Neuronal stem cell (in vitro differentiated cells): Measurements from ENCODE around the gene SIL1.

Experiments
- DNase-seq: peaks from one replicate; pipeline ENCODE4 v3.0.0-alpha.2; 2013; ENCODE audit warnings: low spot score
- H2AFZ ChIP-seq: one replicate; pipeline ENCODE4 v1.6.1; 2013; ENCODE audit warnings: mild to moderate bottlenecking, low read length, inconsistent platforms
- H2AK5ac ChIP-seq: 2 replicates; pipeline ENCODE4 v1.6.1; 2013; ENCODE audit warnings: low read depth, mild to moderate bottlenecking, inconsistent platforms, low read length, moderate library complexity, mixed read lengths
- H2BK120ac ChIP-seq: 2 replicates; pipeline ENCODE4 v1.6.1; 2013; ENCODE audit warnings: low read depth, mild to moderate bottlenecking, inconsistent platforms, low read length, moderate library complexity, mixed read lengths
- H2BK12ac ChIP-seq: one replicate; pipeline ENCODE4 v1.6.1; 2013; ENCODE audit warnings: low read length, inconsistent platforms
- H2BK15ac ChIP-seq: 2 replicates; pipeline ENCODE4 v1.6.1; 2013; ENCODE audit warnings: mild to moderate bottlenecking, low read length, inconsistent platforms, mixed read lengths
- H2BK5ac ChIP-seq: one replicate; pipeline ENCODE4 v1.6.1; 2013; ENCODE audit warnings: inconsistent platforms, mild to moderate bottlenecking, low read length, moderate library complexity
- H3K14ac ChIP-seq: one replicate; pipeline ENCODE4 v1.6.1; 2013; ENCODE audit warnings: low read length, inconsistent platforms
- H3K18ac ChIP-seq: 2 replicates; pipeline ENCODE4 v1.6.1; 2013; ENCODE audit warnings: low read length, inconsistent platforms
- H3K23ac ChIP-seq: 2 replicates; pipeline ENCODE4 v1.6.1; 2013; ENCODE audit warnings: low read depth, mild to moderate bottlenecking, mixed read lengths, low read length, inconsistent platforms; ENCODE audit not compliant: poor library complexity
- H3K27ac ChIP-seq: replicated peaks from 3 replicates; pipeline ENCODE4 v1.5.1; 2013; ENCODE audit warnings: low read length, inconsistent platforms
- H3K27me3 ChIP-seq, 3 experiments: 2 replicates each; pipeline ENCODE4 v1.6.1; 2013; ENCODE audit warnings: low read length in 3 of 3, mild to moderate bottlenecking in 2 of 3, inconsistent platforms in 1 of 3, low read depth in 1 of 3, mixed read lengths in 1 of 3, moderate library complexity in 1 of 3; ENCODE audit not compliant: control insufficient read depth in 3 of 3, insufficient read depth in 3 of 3
- H3K36me3 ChIP-seq, 2 donors: replicated peaks in 1 of 2; 2 replicates each; pipeline ENCODE4 v1.6.1; 2013; ENCODE audit warnings: low read length in 2 of 2; ENCODE audit not compliant: control insufficient read depth in 2 of 2, insufficient read depth in 2 of 2
- H3K4ac ChIP-seq: 2 replicates; pipeline ENCODE4 v1.6.1; 2013; ENCODE audit warnings: inconsistent platforms, mild to moderate bottlenecking, low read length, moderate library complexity
- H3K4me1 ChIP-seq, 2 donors: 1 replicate in 1 of 2; 2 replicates in 1 of 2; pipeline ENCODE4 v1.6.1; 2013; ENCODE audit warnings: low read length in 2 of 2, low read depth in 1 of 2; ENCODE audit not compliant: control insufficient read depth in 2 of 2, insufficient read depth in 1 of 2
- H3K4me2 ChIP-seq: one replicate; pipeline ENCODE4 v1.6.1; 2013; ENCODE audit warnings: mild to moderate bottlenecking, low read length, inconsistent platforms; ENCODE audit not compliant: insufficient read depth, poor library complexity, severe bottlenecking
- H3K4me3 ChIP-seq, 2 donors: 2 replicates each; pipeline ENCODE4 v1.5.1; 2013; ENCODE audit warnings: low read length in 2 of 2, mild to moderate bottlenecking in 2 of 2, inconsistent platforms in 1 of 2, moderate library complexity in 1 of 2
- H3K79me1 ChIP-seq: one replicate; pipeline ENCODE4 v1.6.1; 2013; ENCODE audit warnings: low read depth, mild to moderate bottlenecking, inconsistent platforms, low read length, moderate library complexity
- H3K9ac ChIP-seq: one replicate; pipeline ENCODE4 v1.6.1; 2013; ENCODE audit warnings: mild to moderate bottlenecking, low read depth, low read length, inconsistent platforms; ENCODE audit not compliant: poor library complexity
- H3K9me3 ChIP-seq, 2 donors: replicated peaks in 1 of 2; 2 replicates each; pipeline versions ENCODE3 to v1.6.1; 2013; ENCODE audit warnings: low read length in 2 of 2, mild to moderate bottlenecking in 2 of 2, inconsistent platforms in 1 of 2, low read depth in 1 of 2, mixed read lengths in 1 of 2, moderate library complexity in 1 of 2; ENCODE audit not compliant: control insufficient read depth in 2 of 2, insufficient read depth in 1 of 2
- H4K8ac ChIP-seq: one replicate; pipeline ENCODE4 v1.6.1; 2013; ENCODE audit warnings: low read depth, mild to moderate bottlenecking, inconsistent platforms, low read length, moderate library complexity
- H4K91ac ChIP-seq: one replicate; pipeline ENCODE4 v1.6.1; 2013; ENCODE audit warnings: low read length, low read depth, mild to moderate bottlenecking, inconsistent platforms; ENCODE audit not compliant: poor library complexity
- WGBS, 2 donors: extraction: QIAGEN DNeasy Blood & Tissue Kit; methylation state at CpG; one replicate each; pipeline ENCODE4 v1.1.7; 2013; ENCODE audit warnings: missing lambda C conversion rate in 2 of 2, mixed read lengths in 1 of 2; ENCODE audit not compliant: insufficient read length in 2 of 2, insufficient replicate concordance in 1 of 2; ENCODE audit errors: extremely low coverage in 2 of 2; 5-methylcytosine and 5-hydroxymethylcytosine counted together

The SIL1 gene

DNA sequence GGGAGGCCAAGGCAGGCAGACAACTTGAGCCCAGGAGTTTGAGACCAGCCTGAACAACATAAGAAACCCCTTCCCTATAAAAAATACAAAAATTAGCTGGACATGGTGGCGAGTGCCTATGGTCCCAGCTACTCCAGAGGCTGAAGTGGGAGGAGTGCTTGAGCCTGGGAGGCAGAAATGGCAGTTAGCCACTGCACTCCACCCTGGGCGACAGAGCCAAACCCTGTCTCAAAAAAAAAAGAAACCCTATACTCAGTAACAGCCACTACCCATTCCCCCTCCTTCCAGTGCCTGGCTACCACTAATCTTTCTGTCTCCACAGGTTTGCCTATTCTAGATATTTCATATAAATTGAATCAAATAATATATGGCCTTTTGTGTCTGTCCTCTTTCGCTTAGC lies 14.3 kb upstream of the SIL1 start:
- no peak overlapping the region for H2AK5ac ChIP-seq
- no peak overlapping the region for H3K4ac ChIP-seq
- H3K4me2 ChIP-seq, result no peak overlapping the region
- no peak overlapping the region for H4K8ac ChIP-seq
- no peak overlapping the region for H2BK15ac ChIP-seq
- no peak overlapping the region for H3K4me3 ChIP-seq
- no peak for DNase-seq
- H3K9me3 ChIP-seq, result no peaks in the 10 kb centered on the region
- H3K9ac ChIP-seq, result no peak overlapping the region
- H3K14ac ChIP-seq, result no peak overlapping the region
- H2BK12ac ChIP-seq, result no peak overlapping the region
- H3K36me3 ChIP-seq, result no peaks in the 10 kb centered on the region
- no peak overlapping the region for H3K27ac ChIP-seq
- no peaks in the 10 kb centered on the region for H3K79me1 ChIP-seq
- H3K4me1 ChIP-seq, result peaks cover 0 to 3% of the 10 kb centered on the region in 2 donors
- H2BK5ac ChIP-seq, result no peak overlapping the region
- no peaks in the 10 kb centered on the region for H3K27me3 ChIP-seq
- no peak overlapping the region for H2BK120ac ChIP-seq
- no peak overlapping the region for H3K23ac ChIP-seq
- no peak overlapping the region for H2AFZ ChIP-seq
- no peak overlapping the region for H4K91ac ChIP-seq
- no peak overlapping the region for H3K18ac ChIP-seq
- WGBS, 2 donors, result no CpG with 5 or more reads among the region's 3 CpGs

DNA sequence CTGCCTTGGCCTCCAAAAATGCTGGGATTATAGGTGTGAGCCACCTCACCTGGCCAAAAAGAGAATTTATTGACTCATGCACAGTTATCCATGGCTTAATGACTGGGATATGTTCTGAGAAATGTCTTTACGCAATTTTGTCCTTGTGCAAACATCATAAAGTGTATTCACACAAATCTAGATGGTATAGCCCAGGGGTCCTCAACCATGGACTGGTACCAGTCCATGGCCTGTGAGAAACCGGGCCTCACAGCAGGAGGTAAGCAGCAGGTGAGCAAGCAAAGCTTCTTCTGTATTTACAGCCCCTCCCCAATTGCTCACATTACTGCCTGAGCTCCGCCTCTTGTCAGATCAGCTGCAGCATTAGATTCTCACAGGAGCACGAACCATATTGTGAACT lies 12.4 kb upstream of the SIL1 start:
- Histone ChIP-seq H3K27ac (no peak overlapping the region), H3K4me2 (no peak overlapping the region), H3K4ac (no peak overlapping the region)

DNA sequence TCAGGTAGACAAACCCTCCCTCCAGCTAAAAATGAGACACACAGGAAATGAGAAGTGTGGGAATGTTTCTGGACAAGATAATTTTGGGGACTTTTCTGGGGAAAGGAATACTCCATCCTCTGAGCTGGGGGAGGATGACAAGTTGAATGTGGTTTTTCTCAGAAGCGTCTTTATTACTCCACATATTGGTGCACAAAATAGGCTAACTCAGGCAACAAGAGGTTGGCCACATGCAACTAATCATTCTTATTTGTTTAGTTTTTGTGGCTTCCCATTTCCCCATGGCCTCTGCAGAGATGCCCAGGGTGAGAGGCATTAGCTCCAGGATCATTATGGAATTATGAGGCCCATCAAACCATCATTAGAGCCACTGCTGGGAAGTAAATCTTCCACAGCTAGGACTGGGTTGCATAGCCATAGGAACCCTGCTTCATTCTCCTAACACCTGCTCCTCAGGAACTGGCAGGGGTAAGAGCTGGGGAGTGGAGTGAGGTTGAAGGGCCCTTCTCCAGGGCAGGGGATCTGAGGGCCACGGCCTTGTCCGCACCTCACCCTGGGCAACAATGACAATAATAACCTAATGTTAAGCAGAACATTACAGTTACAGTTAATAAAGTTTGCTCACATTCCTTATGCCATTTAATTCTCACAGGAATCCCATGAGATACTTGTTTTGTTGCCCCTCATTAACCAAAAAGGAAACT lies 9.3 kb upstream of the SIL1 start:
- WGBS, 2 donors, result no CpG with 5 or more reads among the region's 3 CpGs
- H2AFZ ChIP-seq, result no peak overlapping the region
- H3K14ac ChIP-seq, result no peak overlapping the region
- H3K4me1 ChIP-seq, result peaks cover 3 to 4% of the 10 kb centered on the region in 2 donors
- no peak overlapping the region for H3K4ac ChIP-seq
- H3K4me3 ChIP-seq, result no peak overlapping the region
- H3K27ac ChIP-seq, result no peak overlapping the region
- H3K79me1 ChIP-seq, result no peaks in the 10 kb centered on the region
- no peak overlapping the region for H2AK5ac ChIP-seq
- H2BK5ac ChIP-seq, result no peak overlapping the region
- H3K27me3 ChIP-seq, result no peaks in the 10 kb centered on the region
- no peak overlapping the region for H3K9ac ChIP-seq
- H2BK12ac ChIP-seq, result no peak overlapping the region
- H3K18ac ChIP-seq, result no peak overlapping the region
- no peak overlapping the region for H4K91ac ChIP-seq
- no peak overlapping the region for H3K23ac ChIP-seq
- no peak overlapping the region for H4K8ac ChIP-seq
- DNase-seq, result no peak
- no peak overlapping the region for H2BK120ac ChIP-seq
- H2BK15ac ChIP-seq, result no peak overlapping the region
- no peaks in the 10 kb centered on the region for H3K36me3 ChIP-seq
- no peaks in the 10 kb centered on the region for H3K9me3 ChIP-seq
- H3K4me2 ChIP-seq, result no peak overlapping the region

More for the DNA sequence above, 12.4 kb upstream of the SIL1 start:
- no peaks in the 10 kb centered on the region for H3K9me3 ChIP-seq
- no peak overlapping the region for H2BK12ac ChIP-seq
- no peak overlapping the region for H3K18ac ChIP-seq
- no peak overlapping the region for H4K91ac ChIP-seq
- H3K14ac ChIP-seq, result no peak overlapping the region
- H2AFZ ChIP-seq, result no peak overlapping the region
- H2BK15ac ChIP-seq, result no peak overlapping the region
- no peaks in the 10 kb centered on the region for H3K27me3 ChIP-seq
- H3K36me3 ChIP-seq, result no peaks in the 10 kb centered on the region
- no peak overlapping the region for H3K23ac ChIP-seq
- no peaks in the 10 kb centered on the region for H3K79me1 ChIP-seq
- no CpG with 5 or more reads among the region's 4 CpGs for WGBS, 2 donors
- no peak overlapping the region for H2AK5ac ChIP-seq
- H3K4me1 ChIP-seq, result peaks cover 0 to 3% of the 10 kb centered on the region in 2 donors
- H3K9ac ChIP-seq, result no peak overlapping the region
- H2BK5ac ChIP-seq, result no peak overlapping the region
- H2BK120ac ChIP-seq, result no peak overlapping the region
- no peak for DNase-seq
- H4K8ac ChIP-seq, result no peak overlapping the region
- no peak overlapping the region for H3K4me3 ChIP-seq

DNA sequence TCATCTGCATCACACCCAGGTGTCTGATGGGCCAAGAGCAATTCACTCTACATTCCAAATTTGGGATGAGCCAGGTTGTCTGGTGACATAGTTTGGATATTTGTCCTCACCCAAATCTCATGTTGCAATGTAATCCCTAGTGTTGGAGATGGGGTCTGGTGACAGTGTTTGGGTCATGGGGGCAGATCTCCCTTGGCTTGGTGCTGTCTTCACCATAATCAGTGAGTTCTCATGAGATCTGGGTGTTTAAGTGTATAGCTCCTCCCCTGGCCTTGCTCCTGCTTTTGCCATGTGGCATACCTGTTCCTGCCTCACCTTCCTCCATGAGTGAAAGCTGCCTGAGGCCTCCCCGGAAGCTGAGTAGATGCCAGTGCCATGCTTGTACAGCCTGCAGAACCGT lies 7.4 kb upstream of the SIL1 start:
- no peaks in the 10 kb centered on the region for H3K36me3 ChIP-seq
- H4K8ac ChIP-seq, result no peak overlapping the region
- WGBS, 2 donors, result no CpG with 5 or more reads among the region's 2 CpGs
- peaks cover 0 to 4% of the 10 kb centered on the region in 2 donors for H3K4me1 ChIP-seq
- H3K9me3 ChIP-seq, result no peaks in the 10 kb centered on the region
- no peak overlapping the region for H2BK12ac ChIP-seq
- H3K27me3 ChIP-seq, result no peaks in the 10 kb centered on the region
- H3K23ac ChIP-seq, result no peak overlapping the region
- no peak overlapping the region for H2AK5ac ChIP-seq
- H3K4me2 ChIP-seq, result no peak overlapping the region
- no peak overlapping the region for H2BK5ac ChIP-seq
- no peak for DNase-seq
- H2BK15ac ChIP-seq, result no peak overlapping the region
- H3K4me3 ChIP-seq, result no peak overlapping the region
- H3K27ac ChIP-seq, result no peak overlapping the region
- no peak overlapping the region for H3K4ac ChIP-seq
- H3K14ac ChIP-seq, result no peak overlapping the region
- H2AFZ ChIP-seq, result no peak overlapping the region
- H3K79me1 ChIP-seq, result no peaks in the 10 kb centered on the region
- no peak overlapping the region for H3K9ac ChIP-seq
- no peak overlapping the region for H3K18ac ChIP-seq
- H2BK120ac ChIP-seq, result no peak overlapping the region
- H4K91ac ChIP-seq, result no peak overlapping the region
